RWPE2 (cell line): ENCODE measurements around the gene TLCD1.
A peak's percentile ranks its signal among the peaks of the same experiment; 100 is the strongest.

ENCODE experiments used
- ATAC-seq: fragments of 200-7000 bp; cut with Tn5 transposase; 3 replicates; pipeline ENCODE4 v1.9.1; 2021; ENCODE audit warnings: low read depth
- DNase-seq: peaks from one replicate; pipeline ENCODE4 v3.0.0-alpha.2; 2020; ENCODE audit warnings: low spot score
- H3K27ac ChIP-seq: fragments of 450-650 bp; 2 replicates; pipeline ENCODE4 v1.5.1; 2017; ENCODE audit warnings: mild to moderate bottlenecking; ENCODE audit not compliant: poor library complexity, severe bottlenecking
- H3K27me3 ChIP-seq: fragments of 250-450 bp; sonication (Bioruptor Pico); 2 replicates; pipeline ENCODE4 v1.5.1; 2021; ENCODE audit warnings: mild to moderate bottlenecking, moderate library complexity; ENCODE audit not compliant: insufficient read depth, poor library complexity, severe bottlenecking
- H3K36me3 ChIP-seq: fragments of 250-450 bp; sonication (Bioruptor Pico); 2 replicates; pipeline ENCODE4 v1.5.1; 2020; ENCODE audit warnings: low read depth, mild to moderate bottlenecking, moderate library complexity
- H3K4me1 ChIP-seq: fragments of 250-450 bp; sonication (Bioruptor Pico); 2 replicates; pipeline ENCODE4 v1.5.1; 2021; ENCODE audit warnings: mild to moderate bottlenecking, moderate library complexity; ENCODE audit not compliant: insufficient read depth, poor library complexity, severe bottlenecking
- H3K4me3 ChIP-seq: fragments of 250-450 bp; sonication (Bioruptor Pico); 2 replicates; pipeline ENCODE4 v1.5.1; 2021; ENCODE audit warnings: mild to moderate bottlenecking, moderate library complexity; ENCODE audit not compliant: severe bottlenecking
- H3K9me3 ChIP-seq: fragments of 250-450 bp; sonication (Bioruptor Pico); 2 replicates; pipeline ENCODE4 v1.5.1; 2021; ENCODE audit warnings: mild to moderate bottlenecking, moderate library complexity; ENCODE audit not compliant: severe bottlenecking
- TF ChIP-seq, protein P1 (sequence below): fragments of 450-650 bp; IDR thresholded peaks from one replicate; pipeline ENCODE4 v1.5.1; 2017; ENCODE audit warnings: mild to moderate bottlenecking, moderate library complexity; ENCODE audit not compliant: poor library complexity, severe bottlenecking

Gene TLCD1

DNA sequence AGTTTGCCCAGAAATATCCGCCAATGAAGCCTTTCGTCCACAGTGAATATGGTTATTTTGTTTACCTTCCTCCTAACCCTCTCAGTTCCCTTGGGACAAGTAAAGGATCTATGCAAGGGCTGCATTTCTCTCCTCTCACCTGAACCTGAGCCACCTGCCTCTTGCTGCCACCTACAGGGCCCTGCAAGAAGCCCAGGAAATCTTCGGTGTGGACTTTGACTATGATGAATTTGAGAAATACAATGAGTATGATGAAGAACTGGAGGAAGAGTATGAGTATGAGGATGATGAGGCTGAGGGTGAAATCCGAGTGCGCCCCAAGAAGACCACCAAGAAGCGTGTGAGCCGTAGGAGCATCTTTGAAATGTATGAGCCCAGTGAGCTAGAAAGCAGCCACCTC is 50.1 kb downstream of the TLCD1 start:
- Histone ChIP-seq H3K27me3 (no peaks in the 10 kb centered on the region), H3K9me3 (no peaks in the 10 kb centered on the region), H3K4me1 (no peaks in the 10 kb centered on the region), H3K4me3 (no peak overlapping the region), H3K27ac (no peak overlapping the region), H3K36me3 (peaks cover 97% of the 10 kb centered on the region)
- ATAC-seq (peak; percentile 71), DNase-seq (no peak)
- TF ChIP-seq, protein P1, sequence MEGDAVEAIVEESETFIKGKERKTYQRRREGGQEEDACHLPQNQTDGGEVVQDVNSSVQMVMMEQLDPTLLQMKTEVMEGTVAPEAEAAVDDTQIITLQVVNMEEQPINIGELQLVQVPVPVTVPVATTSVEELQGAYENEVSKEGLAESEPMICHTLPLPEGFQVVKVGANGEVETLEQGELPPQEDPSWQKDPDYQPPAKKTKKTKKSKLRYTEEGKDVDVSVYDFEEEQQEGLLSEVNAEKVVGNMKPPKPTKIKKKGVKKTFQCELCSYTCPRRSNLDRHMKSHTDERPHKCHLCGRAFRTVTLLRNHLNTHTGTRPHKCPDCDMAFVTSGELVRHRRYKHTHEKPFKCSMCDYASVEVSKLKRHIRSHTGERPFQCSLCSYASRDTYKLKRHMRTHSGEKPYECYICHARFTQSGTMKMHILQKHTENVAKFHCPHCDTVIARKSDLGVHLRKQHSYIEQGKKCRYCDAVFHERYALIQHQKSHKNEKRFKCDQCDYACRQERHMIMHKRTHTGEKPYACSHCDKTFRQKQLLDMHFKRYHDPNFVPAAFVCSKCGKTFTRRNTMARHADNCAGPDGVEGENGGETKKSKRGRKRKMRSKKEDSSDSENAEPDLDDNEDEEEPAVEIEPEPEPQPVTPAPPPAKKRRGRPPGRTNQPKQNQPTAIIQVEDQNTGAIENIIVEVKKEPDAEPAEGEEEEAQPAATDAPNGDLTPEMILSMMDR = peak; percentile 76

DNA sequence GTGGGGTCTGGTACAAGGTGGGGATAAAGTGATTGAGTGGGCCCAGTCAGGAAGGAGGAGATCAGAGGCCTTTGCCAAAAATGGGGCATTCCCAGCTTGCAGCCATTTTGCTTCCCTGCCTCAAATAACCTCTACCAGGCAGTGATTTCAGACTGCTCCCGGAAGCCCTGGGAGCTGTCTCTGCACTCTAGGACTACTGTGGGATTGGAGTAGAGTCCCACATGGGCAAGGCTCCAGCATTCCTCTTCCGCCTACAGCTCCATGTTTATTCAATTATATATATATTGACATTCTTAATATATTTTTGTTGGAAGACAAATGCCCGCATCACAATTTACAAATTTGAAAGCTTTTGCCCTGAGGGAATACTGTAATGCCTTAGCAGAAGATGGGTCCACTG is 50.5 kb downstream of the TLCD1 start:
- no peak overlapping the region for H3K27ac ChIP-seq
- peaks cover 97% of the 10 kb centered on the region for H3K36me3 ChIP-seq
- H3K4me3 ChIP-seq = no peak overlapping the region
- H3K9me3 ChIP-seq = no peaks in the 10 kb centered on the region
- TF ChIP-seq, protein P1 = no peak
- H3K27me3 ChIP-seq = no peaks in the 10 kb centered on the region
- no peak for DNase-seq
- no peaks in the 10 kb centered on the region for H3K4me1 ChIP-seq
- ATAC-seq = no peak
